HL-60/S4 treated with retinoic acid at 250 ng/mL for 4 days and 3 days (cell line): ENCODE data around the gene LAYN.

Source experiments
- in situ Hi-C: fragments of 300-500 bp; cut with MboI; formaldehyde crosslinking; loops from 2 replicates; pipeline ENCODE4 v1.7.0; 2022; ENCODE audit warnings: low sequenced_read_pairs

The LAYN gene

GRCh38 chr11:111589886-111590499 is 49.5 kb downstream of the LAYN start:
- in situ Hi-C loops, result loop anchor here (25.0 kb wide), 1 partner anchor 197 kb away; no protein-coding TSS in a partner anchor

- in situ Hi-C loops, result loop anchor here (25.0 kb wide), 1 partner anchor 196 kb away; no protein-coding TSS in a partner anchor
Observed at GRCh38 chr11:111591187-111591960, 50.9 kb downstream of the LAYN start.

DNA sequence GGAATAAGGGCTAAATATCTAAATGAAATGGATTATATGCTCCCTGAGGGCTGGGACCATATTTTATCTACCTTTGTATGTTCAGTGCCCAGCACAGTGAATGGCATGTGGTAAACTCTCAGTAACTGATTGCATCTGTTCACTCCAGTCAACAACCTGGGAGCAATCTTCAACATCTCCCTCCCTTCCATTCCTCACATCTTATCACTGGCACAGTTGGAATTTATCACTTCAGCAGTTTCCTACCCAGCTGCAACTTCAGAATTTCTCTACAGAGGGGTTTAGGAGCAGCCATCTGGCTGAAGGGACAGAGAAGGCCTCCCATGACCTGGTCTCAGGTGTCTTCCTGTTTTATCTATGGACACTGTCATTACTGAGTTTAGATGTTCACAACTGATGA is 52.0 kb downstream of the LAYN start:
- in situ Hi-C loops, result loop anchor here (25.0 kb wide), 1 partner anchor 195 kb away; no protein-coding TSS in a partner anchor

DNA sequence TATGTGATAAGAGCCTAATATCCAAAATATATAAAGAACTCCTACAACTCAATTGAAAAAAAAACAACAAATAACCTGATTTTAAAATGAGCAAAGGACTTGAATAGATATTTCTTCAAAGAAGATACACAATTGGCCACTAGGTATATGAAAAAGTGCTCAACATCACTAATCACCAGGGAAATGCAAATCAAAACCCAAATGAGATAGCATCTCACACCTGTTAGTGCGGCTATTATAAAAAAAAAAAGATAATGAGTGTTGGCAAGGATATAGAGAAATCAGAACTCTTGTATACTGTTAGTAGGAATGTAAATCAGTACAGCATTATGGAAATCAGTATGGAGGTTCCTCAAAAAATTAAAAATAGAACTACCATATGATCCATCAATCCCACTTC is 55.8 kb downstream of the LAYN start:
- in situ Hi-C loops, result loop anchor here (25.0 kb wide), 1 partner anchor 191 kb away; no protein-coding TSS in a partner anchor

DNA sequence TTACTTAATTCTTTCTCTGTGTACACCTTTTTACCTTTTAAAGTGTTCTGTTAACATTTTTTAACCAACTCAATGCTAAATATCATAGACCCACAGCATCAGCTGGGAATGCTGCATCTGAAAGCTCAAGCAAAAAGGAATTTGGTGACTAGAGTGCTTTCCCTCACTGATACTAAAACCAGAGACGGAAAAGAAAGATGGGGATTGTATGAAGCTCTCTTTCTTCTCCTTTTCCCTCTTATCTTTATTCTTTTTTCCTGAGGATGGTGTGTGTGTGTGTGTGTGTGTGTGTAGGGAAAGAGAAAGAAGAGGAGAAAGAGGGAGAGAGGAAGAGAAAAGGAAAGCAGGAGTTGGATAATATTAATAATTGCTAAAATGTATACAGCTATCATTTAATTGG is 57.6 kb downstream of the LAYN start:
- in situ Hi-C loops, result loop anchor here (25.0 kb wide), 1 partner anchor 189 kb away; no protein-coding TSS in a partner anchor

DNA sequence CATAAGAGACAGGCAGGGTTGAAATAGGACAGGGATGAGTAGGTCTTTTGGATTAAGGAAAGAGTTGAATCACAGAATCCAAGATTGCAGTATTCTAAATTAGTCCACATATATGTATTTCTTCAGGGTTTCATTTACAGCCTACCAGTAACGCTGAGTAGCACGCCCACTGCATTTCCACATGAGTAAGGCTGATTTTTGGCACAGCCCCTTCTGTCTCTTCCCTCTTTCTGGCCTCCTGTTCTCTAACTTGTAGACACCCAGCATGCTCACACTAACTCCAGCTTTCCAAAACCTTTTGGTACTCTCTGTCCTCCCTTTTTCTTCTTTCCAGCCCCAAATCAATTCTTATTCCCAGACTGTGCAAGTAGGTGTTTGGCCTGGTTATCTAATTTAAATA is 58.0 kb downstream of the LAYN start:
- in situ Hi-C loops, result loop anchor here (25.0 kb wide), 1 partner anchor 189 kb away; no protein-coding TSS in a partner anchor

- in situ Hi-C loops, result no loop called here
Observed at GRCh38 chr11:111601636-111601978, 61.1 kb downstream of the LAYN start.

GRCh38 chr11:111601979-111602864 is 61.7 kb downstream of the LAYN start, which contains the start of gene SIK2:
TSS of gene SIK2 (plus strand) at chr11:111602449. CDS start at chr11:111602564, 115 bp downstream.
- in situ Hi-C loops, result no loop called here

DNA sequence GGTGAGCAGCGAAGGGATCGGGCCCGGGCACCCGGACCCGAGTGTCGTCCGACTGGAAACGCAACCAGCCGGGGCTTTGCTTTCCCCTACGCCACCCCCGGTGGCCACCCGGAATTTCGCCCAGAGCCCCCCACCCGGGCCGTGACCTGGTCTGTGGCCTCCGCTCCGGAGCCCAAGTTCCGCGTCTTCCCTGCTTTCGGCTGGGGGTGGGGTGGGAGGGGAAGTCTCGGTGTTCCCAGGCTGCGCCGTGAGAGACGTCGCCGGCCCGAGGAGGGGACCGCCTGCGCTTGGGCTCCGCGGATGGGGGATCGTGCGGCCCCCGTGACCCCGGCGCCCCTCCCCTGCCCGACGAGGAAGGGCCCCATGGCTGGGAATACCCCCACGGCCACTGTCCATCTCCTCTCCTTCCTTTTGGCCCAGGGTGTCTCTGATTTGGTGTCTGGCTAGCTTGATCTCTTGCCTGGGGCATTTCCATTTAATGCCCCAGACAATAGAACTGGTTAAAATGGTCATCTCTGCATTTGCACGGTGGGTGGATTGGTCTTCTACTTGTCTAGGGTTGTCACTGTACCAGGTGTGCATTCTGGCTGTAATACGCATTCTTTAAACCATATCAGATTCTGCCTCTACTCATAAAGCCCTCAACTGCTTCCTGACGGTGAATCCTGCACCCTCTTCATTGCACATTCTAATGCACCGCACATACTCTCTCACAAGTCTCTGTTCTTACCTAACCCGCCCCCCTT is 62.5 kb downstream of the LAYN start:
- in situ Hi-C loops, result no loop called here

DNA sequence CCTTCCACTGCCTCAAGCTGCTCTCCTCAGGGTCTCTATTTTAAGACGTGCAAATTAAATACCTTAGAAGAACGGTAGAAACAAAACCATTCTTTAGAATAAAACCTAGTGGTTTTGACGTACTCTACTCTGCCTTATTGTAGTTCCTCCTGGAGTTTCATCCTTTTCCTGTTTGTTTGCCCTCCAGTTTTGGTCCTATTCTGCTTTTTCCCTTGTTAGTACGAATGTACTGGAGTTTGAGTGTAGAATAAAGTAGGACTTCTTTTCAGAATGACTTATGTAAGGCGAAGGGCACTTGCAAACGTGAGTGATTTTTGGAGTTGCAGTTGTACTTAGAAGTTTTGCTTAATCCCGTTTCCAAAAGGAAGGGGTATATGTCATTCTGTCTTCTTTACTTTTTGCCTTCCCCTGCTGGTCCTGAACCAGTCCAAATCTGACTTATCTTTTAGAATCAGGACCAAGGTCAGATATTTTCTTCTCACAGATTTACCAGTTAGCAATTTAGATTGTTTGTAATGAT is 63.2 kb downstream of the LAYN start:
- in situ Hi-C loops, result no loop called here

- in situ Hi-C loops, result no loop called here
Observed at GRCh38 chr11:111604392-111605009, 64.0 kb downstream of the LAYN start.

DNA sequence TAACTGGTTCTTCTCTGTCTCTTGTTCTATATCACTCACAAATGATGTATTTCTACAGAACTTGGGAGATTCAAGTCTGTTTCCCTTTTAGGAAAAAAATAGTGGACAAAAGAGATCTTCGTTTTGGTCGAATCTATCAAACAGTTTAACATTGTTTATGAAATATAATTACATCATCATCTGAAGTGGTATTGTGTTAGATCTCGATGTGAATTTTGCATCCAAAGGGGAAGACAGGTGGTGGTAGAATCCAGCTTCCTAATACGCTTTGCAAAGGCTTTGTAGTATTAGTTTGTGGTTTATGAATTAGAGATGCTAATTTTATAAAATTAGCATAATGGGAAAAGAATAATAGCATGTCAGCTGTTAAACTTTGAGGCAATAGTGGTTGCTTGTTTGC is 65.2 kb downstream of the LAYN start:
- in situ Hi-C loops, result no loop called here

- in situ Hi-C loops, result no loop called here
Observed at GRCh38 chr11:111606986-111607385, 66.5 kb downstream of the LAYN start.

DNA sequence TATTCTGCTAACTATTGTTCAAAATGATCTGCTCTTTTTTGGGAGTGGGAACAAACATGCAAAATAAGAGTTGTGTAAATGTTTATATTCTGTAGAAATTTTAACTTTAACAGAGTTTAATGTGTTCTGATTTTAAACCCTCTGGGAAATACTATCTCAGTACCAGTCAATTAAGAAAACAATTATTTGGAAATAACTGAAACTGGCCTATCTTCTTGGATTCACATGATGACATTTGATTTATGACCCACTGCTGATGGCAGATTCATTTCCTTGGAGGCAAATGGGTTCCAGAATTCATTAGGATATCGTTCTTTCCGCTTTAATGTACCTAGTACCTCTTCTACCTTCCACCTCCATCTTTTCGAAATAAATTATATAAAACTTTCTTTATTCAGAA is 67.2 kb downstream of the LAYN start:
- in situ Hi-C loops, result no loop called here
